Fibroblast of skin of abdomen (primary cell): ENCODE measurements around the gene OCA2.

Experiments
- DNase-seq: peaks from one replicate; pipeline ENCODE4 v3.0.0-alpha.2; 2013

Gene OCA2

GRCh38 chr15:27705056-27705455, 394.1 kb downstream of the OCA2 start:
- DNase-seq, result no peak
